Spinal cord (tissue), 10 donors: ENCODE results near the gene TBRG4. TPM values are rescaled to one million over a fixed set of nuclear protein-coding genes. Genes with fewer than 3 reads are reported as not detected.
A peak's percentile ranks its signal among the peaks of the same experiment; 100 is the strongest.

Experiments used
- DNase-seq, 6 donors: peaks; one replicate each; pipeline versions ENCODE4 v3.0.0 to v3.0.0-alpha.2; 2013 to 2015; ENCODE audit warnings: low spot score in 6 of 6, low read depth in 4 of 6
- H3K27ac ChIP-seq: one replicate; pipeline ENCODE4 v1.5.1; 2013; ENCODE audit warnings: low read depth, low read length, control low read depth
- H3K27me3 ChIP-seq: one replicate; pipeline ENCODE4 v1.6.1; 2013; ENCODE audit warnings: low read length; ENCODE audit not compliant: control insufficient read depth, insufficient read depth
- H3K36me3 ChIP-seq: one replicate; pipeline ENCODE4 v1.6.1; 2013; ENCODE audit warnings: low read length; ENCODE audit not compliant: control insufficient read depth, insufficient read depth
- H3K4me1 ChIP-seq: one replicate; pipeline ENCODE4 v1.6.1; 2013; ENCODE audit warnings: low read length; ENCODE audit not compliant: control insufficient read depth, insufficient read depth
- H3K4me3 ChIP-seq: one replicate; pipeline ENCODE4 v1.5.1; 2013; ENCODE audit warnings: low read depth, low read length, control low read depth
- H3K9me3 ChIP-seq: one replicate; pipeline ENCODE4 v1.6.1; 2013; ENCODE audit warnings: low read length; ENCODE audit not compliant: control insufficient read depth, insufficient read depth
- WGBS: methylation state at CpG from one replicate; pipeline ENCODE4 v1.1.5; 2013; ENCODE audit warnings: missing lambda C conversion rate; ENCODE audit not compliant: insufficient coverage; 5-methylcytosine and 5-hydroxymethylcytosine counted together
- polyA plus RNA-seq, 2 donors: library from polyadenylated mRNA; unstranded; fragments of 120-200 nt; gene quantifications; one replicate each; pipeline ENCODE4 v1.2.1, GENCODE V29; 2013; ENCODE audit not compliant: insufficient read length in 2 of 2
- small RNA-seq: library from RNA; depleted of rRNA; stranded (forward); fragments of <200 nt; gene quantifications from one replicate; pipeline ENCODE3, GENCODE V24; 2014; ENCODE audit warnings: low replicate concordance
- total RNA-seq, 2 donors: library from RNA; depleted of rRNA in 1 of 2; stranded (reverse); fragments of 120-200 nt in 1 of 2; fragments of >200 nt in 1 of 2; gene quantifications; one replicate each; pipeline versions ENCODE4 v1.2.3 to v1.2.4, GENCODE V29; 2013 to 2014
- donor health status: healthy.

TBRG4 gene
- total and polyA plus RNA-seq, 4 donors: 34.4 to 50.3 (median 43.6) TPM

DNA sequence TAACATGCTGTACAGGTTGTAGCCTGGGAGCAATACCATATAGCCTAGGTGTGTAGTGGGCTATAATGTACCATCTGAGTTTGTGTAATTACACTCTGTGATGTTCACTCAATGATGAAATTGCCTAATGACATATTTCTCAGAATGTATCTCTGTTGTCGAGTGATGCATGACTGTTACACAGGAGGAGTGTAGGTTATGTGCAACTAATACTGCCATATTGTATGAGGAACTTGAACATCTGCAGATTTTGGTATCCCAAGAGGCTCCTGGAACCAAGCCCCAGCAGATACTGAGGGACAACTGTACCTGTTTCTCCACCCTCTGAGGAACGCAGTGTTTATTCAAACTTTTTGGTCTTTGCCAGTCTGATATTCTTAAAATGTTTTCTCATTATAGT lies 61.3 kb downstream of the TBRG4 start:
- Histone ChIP-seq H3K27me3 (no peaks in the 10 kb centered on the region), H3K27ac (no peak overlapping the region), H3K36me3 (peaks cover 3% of the 10 kb centered on the region), H3K4me1 (no peaks in the 10 kb centered on the region), H3K4me3 (no peak overlapping the region), H3K9me3 (no peaks in the 10 kb centered on the region)
- no peak for DNase-seq
- 100% methylated on average over 1 of the region's 2 CpGs for WGBS

Small RNA genes within 50 kb of the gene (small RNA-seq; reads per million reads assigned to genes)
- 4.1 reads per million, percentile 94 among the genes with 10 or more reads in this experiment for gene SNORA5A
- gene SNORA5B: not detected
- 33.7 reads per million, percentile 97 among the genes with 10 or more reads in this experiment for gene SNORA5C

Other genes starting within 250 kb of the TBRG4 start
- gene PURB, start 226.2 kb downstream of the TBRG4 start, total RNA-seq: 10 to 100 TPM; 18.8 to 48.6 TPM
- 10 to 100 TPM; 21.1 to 25.1 TPM for gene PURB, start 226.2 kb downstream of the TBRG4 start, polyA plus RNA-seq
- 1 to 10 TPM in 1 of 2 donors, under 1 TPM in 1; 0.55 to 1.4 TPM for gene MYO1G, start 132.7 kb downstream of the TBRG4 start, total RNA-seq
- under 1 TPM; 0.48 to 0.56 TPM for gene MYO1G, start 132.7 kb downstream of the TBRG4 start, polyA plus RNA-seq
- gene CCM2, start 111.5 kb downstream of the TBRG4 start, total RNA-seq: 10 to 100 TPM; 25.8 to 34.5 TPM
- 10 to 100 TPM; 48.6 to 48.9 TPM for gene CCM2, start 111.5 kb downstream of the TBRG4 start, polyA plus RNA-seq
- 10 to 100 TPM; 11.8 to 14.1 TPM for gene NACAD, start 22.7 kb downstream of the TBRG4 start, total RNA-seq
- 10 to 100 TPM; 81.8 to 88.1 TPM for gene NACAD, start 22.7 kb downstream of the TBRG4 start, polyA plus RNA-seq
- gene RAMP3, start 46.1 kb upstream of the TBRG4 start, total RNA-seq: 10 to 100 TPM in 1 of 2 donors, 1 to 10 TPM in 1; 8.9 to 11.1 TPM
- gene RAMP3, start 46.1 kb upstream of the TBRG4 start, polyA plus RNA-seq: 10 to 100 TPM in 1 of 2 donors, 1 to 10 TPM in 1; 9.4 to 12.4 TPM